HEK293 (cell line): ENCODE measurements around the gene TSPAN10.

ENCODE experiments used
- CTCF ChIA-PET: fragments of 350-600 bp; formaldehyde crosslinking; extraction: SDS; loops from one replicate; lab custom pipeline; 2021; ENCODE audit warnings: antibody characterized with exemption; lab: Yijun Ruan, JAX
- POLR2A ChIA-PET: fragments of 300-600 bp; formaldehyde crosslinking; extraction: SDS; loops from one replicate; lab custom pipeline; 2020; ENCODE audit warnings: antibody characterized with exemption, inconsistent platforms; lab: Yijun Ruan, JAX
- H3K27ac ChIP-seq: fragments of 200-500 bp; sonication (Bioruptor generic); 2 replicates; pipeline ENCODE4 v1.5.1; 2014; ENCODE audit warnings: low read depth, low read length, control low read depth, inconsistent platforms; ENCODE audit errors: extremely low read depth
- H3K36me3 ChIP-seq, 2 experiments: fragments of 200-500 bp in 1 of 2; sonication (Bioruptor generic) in 1 of 2; 1 replicate in 1 of 2; 2 replicates in 1 of 2; pipeline ENCODE4 v1.5.1; 2014 to 2017; ENCODE audit warnings: inconsistent platforms in 2 of 2, low read length in 2 of 2; ENCODE audit not compliant: control insufficient read depth in 2 of 2, insufficient read depth in 1 of 2
- H3K4me1 ChIP-seq: fragments of 200-500 bp; sonication (Bioruptor generic); 2 replicates; pipeline ENCODE4 v1.5.1; 2014; ENCODE audit warnings: mild to moderate bottlenecking, low read length, inconsistent platforms; ENCODE audit not compliant: control insufficient read depth, insufficient read depth
- H3K4me3 ChIP-seq: 2 replicates; pipeline ENCODE4 v1.5.1; 2011; ENCODE audit warnings: low read depth, mild to moderate bottlenecking, control low read depth, low read length, moderate library complexity
- H3K9me3 ChIP-seq: fragments of 200-500 bp; sonication (Bioruptor generic); 2 replicates; pipeline ENCODE4 v1.5.1; 2014; ENCODE audit warnings: low read depth, low read length, inconsistent platforms; ENCODE audit not compliant: control insufficient read depth, insufficient read depth
- GFI1B ChIP-seq: fragments of 450-650 bp; formaldehyde crosslinking; IDR thresholded peaks from 2 replicates; pipeline ENCODE4 v1.5.1; 2016; ENCODE audit warnings: missing biosample characterization, missing genetic modification characterization
- GLIS2 ChIP-seq: fragments of 450-650 bp; formaldehyde crosslinking; IDR thresholded peaks from 2 replicates; pipeline ENCODE4 v1.5.1; 2016; ENCODE audit warnings: missing biosample characterization, missing genetic modification characterization
- HOXC10 ChIP-seq: sonication (generic); formaldehyde crosslinking; IDR thresholded peaks from 2 replicates; pipeline ENCODE4 v1.8.1; 2023; ENCODE audit warnings: mild to moderate bottlenecking, missing genetic modification reagents
- OSR2 ChIP-seq: fragments of 450-650 bp; formaldehyde crosslinking; IDR thresholded peaks from 2 replicates; pipeline ENCODE4 v1.5.1; 2016; ENCODE audit warnings: missing biosample characterization, missing genetic modification characterization
- OVOL3 ChIP-seq: fragments of 450-650 bp; formaldehyde crosslinking; IDR thresholded peaks from 2 replicates; pipeline ENCODE4 v1.5.1; 2016; ENCODE audit warnings: missing biosample characterization, missing genetic modification characterization
- WT1 ChIP-seq: fragments of 450-650 bp; formaldehyde crosslinking; IDR thresholded peaks from 2 replicates; pipeline ENCODE4 v1.5.1; 2016; ENCODE audit warnings: missing biosample characterization, missing genetic modification characterization
- YY2 ChIP-seq: fragments of 450-650 bp; formaldehyde crosslinking; IDR thresholded peaks from 2 replicates; pipeline ENCODE4 v1.5.1; 2016; ENCODE audit warnings: missing biosample characterization, missing genetic modification characterization
- ZFHX2 ChIP-seq: fragments of 450-650 bp; formaldehyde crosslinking; conservative IDR thresholded peaks from 2 replicates; pipeline ENCODE4 v1.5.1; 2016; ENCODE audit warnings: missing biosample characterization, missing genetic modification characterization
- ZNF146 ChIP-seq: fragments of 450-650 bp; formaldehyde crosslinking; IDR thresholded peaks from 2 replicates; pipeline ENCODE4 v1.5.1; 2016; ENCODE audit warnings: missing biosample characterization, missing genetic modification characterization
- ZNF239 ChIP-seq: fragments of 450-650 bp; formaldehyde crosslinking; IDR thresholded peaks from 2 replicates; pipeline ENCODE4 v1.5.1; 2016; ENCODE audit warnings: missing biosample characterization, missing genetic modification characterization
- ZNF274 ChIP-seq, 2 experiments: fragments of 200-500 bp in 1 of 2; fragments of 450-650 bp in 1 of 2; sonication (Bioruptor generic) in 1 of 2; formaldehyde crosslinking in 1 of 2; IDR thresholded peaks; 2 replicates each; pipeline versions ENCODE4 v1.5.1 to v1.6.1; 2014 to 2016; ENCODE audit warnings: borderline replicate concordance in 1 of 2, inconsistent platforms in 1 of 2, low read length in 1 of 2, missing biosample characterization in 1 of 2, missing genetic modification characterization in 1 of 2
- ZNF302 ChIP-seq: fragments of 450-650 bp; formaldehyde crosslinking; IDR thresholded peaks from 2 replicates; pipeline ENCODE4 v1.5.1; 2016; ENCODE audit warnings: missing biosample characterization, missing genetic modification characterization, low read depth
- ZNF311 ChIP-seq: fragments of 450-650 bp; formaldehyde crosslinking; IDR thresholded peaks from 2 replicates; pipeline ENCODE4 v1.5.1; 2017; ENCODE audit warnings: missing biosample characterization, missing genetic modification characterization, borderline replicate concordance
- ZNF530 ChIP-seq: fragments of 450-650 bp; formaldehyde crosslinking; IDR thresholded peaks from 2 replicates; pipeline ENCODE4 v1.5.1; 2016; ENCODE audit warnings: low read depth, missing biosample characterization, missing genetic modification characterization
- ZNF654 ChIP-seq: fragments of 450-650 bp; formaldehyde crosslinking; IDR thresholded peaks from 2 replicates; pipeline ENCODE4 v1.5.1; 2016; ENCODE audit warnings: low read depth, missing biosample characterization, missing genetic modification characterization
- ZNF670 ChIP-seq: fragments of 450-650 bp; formaldehyde crosslinking; IDR thresholded peaks from 2 replicates; pipeline ENCODE4 v1.5.1; 2016; ENCODE audit warnings: missing biosample characterization, missing genetic modification characterization, low read depth
- ZNF837 ChIP-seq: fragments of 450-650 bp; formaldehyde crosslinking; IDR thresholded peaks from 2 replicates; pipeline ENCODE4 v1.5.1; 2016; ENCODE audit warnings: missing biosample characterization, missing genetic modification characterization
- TF ChIP-seq, protein P1 (sequence below): fragments of 450-650 bp; IDR thresholded peaks from 2 replicates; pipeline ENCODE4 v1.5.1; 2018; ENCODE audit warnings: missing biosample characterization, missing genetic modification characterization
- TF ChIP-seq, protein P2 (sequence below): fragments of 450-650 bp; formaldehyde crosslinking; conservative IDR thresholded peaks from 2 replicates; pipeline ENCODE4 v1.5.1; 2016; ENCODE audit warnings: low read depth, missing biosample characterization, missing genetic modification characterization
- TF ChIP-seq, protein P3 (sequence below): fragments of 450-650 bp; formaldehyde crosslinking; IDR thresholded peaks from 2 replicates; pipeline ENCODE4 v1.5.1; 2016; ENCODE audit warnings: missing biosample characterization, missing genetic modification characterization
- TF ChIP-seq, protein P4 (sequence below): fragments of 450-650 bp; formaldehyde crosslinking; IDR thresholded peaks from 2 replicates; pipeline ENCODE4 v1.5.1; 2016; ENCODE audit warnings: missing biosample characterization, missing genetic modification characterization, low read depth

Gene TSPAN10

DNA sequence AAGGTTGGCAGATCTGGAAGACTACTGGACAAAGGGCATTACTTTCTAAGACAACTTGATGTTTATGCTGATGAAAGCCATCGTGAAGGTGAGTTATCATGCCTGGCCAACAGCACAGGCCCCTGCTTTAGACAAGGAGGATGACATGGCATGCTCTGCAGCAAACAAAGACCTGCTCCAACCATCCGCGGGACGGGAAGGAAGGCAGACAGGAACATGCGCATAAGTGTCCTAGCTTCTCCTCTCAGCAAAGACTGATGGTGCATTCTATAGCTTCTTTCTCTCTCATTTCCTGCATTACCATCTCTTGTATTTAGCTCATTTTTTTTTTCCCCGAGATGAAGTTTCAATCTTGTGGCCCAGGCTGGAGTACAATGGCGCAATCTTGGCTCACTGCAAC lies 5.5 kb upstream of the TSPAN10 start:
- Histone ChIP-seq H3K9me3 (no peaks in the 10 kb centered on the region), H3K27ac (no peak overlapping the region), H3K4me1 (peaks cover 6% of the 10 kb centered on the region; the same call in 1 of the 2 replicates), H3K36me3 (peaks cover 45 to 54% of the 10 kb centered on the region in 2 experiments)
- TF ChIP-seq, protein P1, sequence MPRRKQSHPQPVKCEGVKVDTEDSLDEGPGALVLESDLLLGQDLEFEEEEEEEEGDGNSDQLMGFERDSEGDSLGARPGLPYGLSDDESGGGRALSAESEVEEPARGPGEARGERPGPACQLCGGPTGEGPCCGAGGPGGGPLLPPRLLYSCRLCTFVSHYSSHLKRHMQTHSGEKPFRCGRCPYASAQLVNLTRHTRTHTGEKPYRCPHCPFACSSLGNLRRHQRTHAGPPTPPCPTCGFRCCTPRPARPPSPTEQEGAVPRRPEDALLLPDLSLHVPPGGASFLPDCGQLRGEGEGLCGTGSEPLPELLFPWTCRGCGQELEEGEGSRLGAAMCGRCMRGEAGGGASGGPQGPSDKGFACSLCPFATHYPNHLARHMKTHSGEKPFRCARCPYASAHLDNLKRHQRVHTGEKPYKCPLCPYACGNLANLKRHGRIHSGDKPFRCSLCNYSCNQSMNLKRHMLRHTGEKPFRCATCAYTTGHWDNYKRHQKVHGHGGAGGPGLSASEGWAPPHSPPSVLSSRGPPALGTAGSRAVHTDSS: no peak
- TF ChIP-seq HOXC10 (CRISPR knock-in tag): no peak
- no peak for TF ChIP-seq WT1 (tag by site-specific recombination)
- TF ChIP-seq OVOL3 (tag by site-specific recombination): no peak
- TF ChIP-seq ZNF530: no peak
- no peak for TF ChIP-seq ZNF302 (tag by site-specific recombination)
- no peak for TF ChIP-seq YY2
- TF ChIP-seq, protein P2, sequence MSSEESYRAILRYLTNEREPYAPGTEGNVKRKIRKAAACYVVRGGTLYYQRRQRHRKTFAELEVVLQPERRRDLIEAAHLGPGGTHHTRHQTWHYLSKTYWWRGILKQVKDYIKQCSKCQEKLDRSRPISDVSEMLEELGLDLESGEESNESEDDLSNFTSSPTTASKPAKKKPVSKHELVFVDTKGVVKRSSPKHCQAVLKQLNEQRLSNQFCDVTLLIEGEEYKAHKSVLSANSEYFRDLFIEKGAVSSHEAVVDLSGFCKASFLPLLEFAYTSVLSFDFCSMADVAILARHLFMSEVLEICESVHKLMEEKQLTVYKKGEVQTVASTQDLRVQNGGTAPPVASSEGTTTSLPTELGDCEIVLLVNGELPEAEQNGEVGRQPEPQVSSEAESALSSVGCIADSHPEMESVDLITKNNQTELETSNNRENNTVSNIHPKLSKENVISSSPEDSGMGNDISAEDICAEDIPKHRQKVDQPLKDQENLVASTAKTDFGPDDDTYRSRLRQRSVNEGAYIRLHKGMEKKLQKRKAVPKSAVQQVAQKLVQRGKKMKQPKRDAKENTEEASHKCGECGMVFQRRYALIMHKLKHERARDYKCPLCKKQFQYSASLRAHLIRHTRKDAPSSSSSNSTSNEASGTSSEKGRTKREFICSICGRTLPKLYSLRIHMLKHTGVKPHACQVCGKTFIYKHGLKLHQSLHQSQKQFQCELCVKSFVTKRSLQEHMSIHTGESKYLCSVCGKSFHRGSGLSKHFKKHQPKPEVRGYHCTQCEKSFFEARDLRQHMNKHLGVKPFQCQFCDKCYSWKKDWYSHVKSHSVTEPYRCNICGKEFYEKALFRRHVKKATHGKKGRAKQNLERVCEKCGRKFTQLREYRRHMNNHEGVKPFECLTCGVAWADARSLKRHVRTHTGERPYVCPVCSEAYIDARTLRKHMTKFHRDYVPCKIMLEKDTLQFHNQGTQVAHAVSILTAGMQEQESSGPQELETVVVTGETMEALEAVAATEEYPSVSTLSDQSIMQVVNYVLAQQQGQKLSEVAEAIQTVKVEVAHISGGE (tag by site-specific recombination): no peak
- no peak for TF ChIP-seq ZNF311 (tag by site-specific recombination)
- no peak for TF ChIP-seq ZNF837 (tag by site-specific recombination)
- no peak for TF ChIP-seq GFI1B (tag by site-specific recombination)
- TF ChIP-seq ZNF654 (tag by site-specific recombination): no peak
- TF ChIP-seq, protein P3, sequence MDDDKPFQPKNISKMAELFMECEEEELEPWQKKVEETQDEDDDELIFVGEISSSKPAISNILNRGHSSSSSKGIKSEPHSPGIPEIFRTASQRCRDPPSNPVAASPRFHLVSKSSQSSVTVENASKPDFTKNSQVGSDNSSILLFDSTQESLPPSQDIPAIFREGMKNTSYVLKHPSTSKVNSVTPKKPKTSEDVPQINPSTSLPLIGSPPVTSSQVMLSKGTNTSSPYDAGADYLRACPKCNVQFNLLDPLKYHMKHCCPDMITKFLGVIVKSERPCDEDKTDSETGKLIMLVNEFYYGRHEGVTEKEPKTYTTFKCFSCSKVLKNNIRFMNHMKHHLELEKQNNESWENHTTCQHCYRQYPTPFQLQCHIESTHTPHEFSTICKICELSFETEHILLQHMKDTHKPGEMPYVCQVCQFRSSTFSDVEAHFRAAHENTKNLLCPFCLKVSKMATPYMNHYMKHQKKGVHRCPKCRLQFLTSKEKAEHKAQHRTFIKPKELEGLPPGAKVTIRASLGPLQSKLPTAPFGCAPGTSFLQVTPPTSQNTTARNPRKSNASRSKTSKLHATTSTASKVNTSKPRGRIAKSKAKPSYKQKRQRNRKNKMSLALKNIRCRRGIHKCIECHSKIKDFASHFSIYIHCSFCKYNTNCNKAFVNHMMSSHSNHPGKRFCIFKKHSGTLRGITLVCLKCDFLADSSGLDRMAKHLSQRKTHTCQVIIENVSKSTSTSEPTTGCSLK (tag by site-specific recombination): no peak
- TF ChIP-seq, protein P4, sequence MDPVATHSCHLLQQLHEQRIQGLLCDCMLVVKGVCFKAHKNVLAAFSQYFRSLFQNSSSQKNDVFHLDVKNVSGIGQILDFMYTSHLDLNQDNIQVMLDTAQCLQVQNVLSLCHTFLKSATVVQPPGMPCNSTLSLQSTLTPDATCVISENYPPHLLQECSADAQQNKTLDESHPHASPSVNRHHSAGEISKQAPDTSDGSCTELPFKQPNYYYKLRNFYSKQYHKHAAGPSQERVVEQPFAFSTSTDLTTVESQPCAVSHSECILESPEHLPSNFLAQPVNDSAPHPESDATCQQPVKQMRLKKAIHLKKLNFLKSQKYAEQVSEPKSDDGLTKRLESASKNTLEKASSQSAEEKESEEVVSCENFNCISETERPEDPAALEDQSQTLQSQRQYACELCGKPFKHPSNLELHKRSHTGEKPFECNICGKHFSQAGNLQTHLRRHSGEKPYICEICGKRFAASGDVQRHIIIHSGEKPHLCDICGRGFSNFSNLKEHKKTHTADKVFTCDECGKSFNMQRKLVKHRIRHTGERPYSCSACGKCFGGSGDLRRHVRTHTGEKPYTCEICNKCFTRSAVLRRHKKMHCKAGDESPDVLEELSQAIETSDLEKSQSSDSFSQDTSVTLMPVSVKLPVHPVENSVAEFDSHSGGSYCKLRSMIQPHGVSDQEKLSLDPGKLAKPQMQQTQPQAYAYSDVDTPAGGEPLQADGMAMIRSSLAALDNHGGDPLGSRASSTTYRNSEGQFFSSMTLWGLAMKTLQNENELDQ (tag by site-specific recombination): no peak
- TF ChIP-seq, all 188 proteins: peak for 0
- ChIA-PET POLR2A (interaction anchor here (0.7 to 1.6 kb wide), 4 partner anchors 31 to 83 kb away, joined by 3 to 5 read pairs (median 4); partner anchors contain the start of genes ARL16 and HGS), CTCF (interaction anchor here (0.6 to 1.2 kb wide), 5 partner anchors 12 to 40 kb away, joined by 3 to 4 read pairs (median 3); no protein-coding TSS in a partner anchor)
- H3K4me3 ChIP-seq: no peak overlapping the region

DNA sequence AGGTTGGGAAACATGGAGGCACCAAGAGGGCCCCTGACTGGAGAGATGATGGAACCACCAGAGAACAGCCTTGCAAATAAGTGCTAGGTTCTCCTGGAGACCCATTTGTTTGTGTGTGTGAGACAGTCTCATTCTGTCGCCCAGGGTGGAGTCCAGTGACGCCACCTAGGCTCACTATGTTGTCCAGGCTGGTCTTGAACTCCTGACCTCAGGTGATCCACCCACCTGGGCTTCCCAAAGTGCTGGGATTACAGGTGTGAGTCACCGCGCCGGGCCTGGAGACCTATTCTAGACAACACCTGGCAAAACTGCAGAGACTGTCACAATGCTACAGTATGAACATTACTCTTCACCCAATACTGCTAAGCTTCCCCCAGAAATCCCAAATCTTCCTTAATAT lies 1.6 kb upstream of the TSPAN10 start:
- CTCF ChIA-PET: interaction anchor here (0.6 to 1.8 kb wide), 5 partner anchors 30 to 1534 kb away, joined by 3 to 9 read pairs (median 4); partner anchors contain the start of genes ARL16 and HGS
- POLR2A ChIA-PET: no interaction called here
- H3K4me1 ChIP-seq: peaks cover 9% of the 10 kb centered on the region; the same call in 1 of the 2 replicates
- peaks cover 7 to 15% of the 10 kb centered on the region in 2 experiments for H3K36me3 ChIP-seq
- no peaks in the 10 kb centered on the region for H3K9me3 ChIP-seq
- no peak overlapping the region; the same call in 1 of the 2 replicates for H3K4me3 ChIP-seq
- H3K27ac ChIP-seq: no peak overlapping the region; the same call in 1 of the 2 replicates
- TF ChIP-seq GLIS2 (tag by site-specific recombination): no peak
- no peak for TF ChIP-seq ZNF670 (tag by site-specific recombination)
- no peak for TF ChIP-seq ZFHX2 (tag by site-specific recombination)
- no peak for TF ChIP-seq OSR2
- TF ChIP-seq ZNF146: no peak
- no peak for TF ChIP-seq ZNF274 (IDR thresholded peaks at IDR 0.05; ENCODE audit: low read length)
- TF ChIP-seq ZNF274 (tag by site-specific recombination; IDR thresholded peaks at IDR 0.05; ENCODE audit: borderline replicate concordance): no peak
- TF ChIP-seq ZNF654 (tag by site-specific recombination): no peak
- TF ChIP-seq ZNF239 (tag by site-specific recombination): no peak
